Adrenal gland (tissue), 12 donors: Measurements from ENCODE around the gene GNAI3. TPM values are rescaled to one million over a fixed set of nuclear protein-coding genes. Genes with fewer than 3 reads are reported as not detected.

ENCODE experiments used
- DNase-seq, 7 donors: peaks; one replicate each; pipeline ENCODE4 v3.0.0-alpha.2; 2019 to 2020
- H3K27ac ChIP-seq, 5 donors: fragments of 200-600 bp; sonication (generic) in 4 of 5; 1 replicate in 3 of 5; 2 replicates in 2 of 5; pipeline versions ENCODE4 v1.5.1 to v1.8.0; 2016 to 2020; ENCODE audit warnings: mild to moderate bottlenecking in 1 of 5
- H3K27me3 ChIP-seq: fragments of 200-600 bp; 2 replicates; pipeline ENCODE4 v1.8.0; 2021
- H3K36me3 ChIP-seq, 2 donors: fragments of 200-600 bp; replicated peaks in 1 of 2; 1 replicate in 1 of 2; 2 replicates in 1 of 2; pipeline versions ENCODE4 v1.5.1 to v1.8.0; 2018 to 2022
- H3K4me1 ChIP-seq, 2 donors: fragments of 200-600 bp; replicated peaks in 1 of 2; 1 replicate in 1 of 2; 2 replicates in 1 of 2; pipeline versions ENCODE4 v1.5.1 to v1.8.0; 2018 to 2021
- H3K4me3 ChIP-seq, 4 donors: fragments of 200-600 bp; sonication (generic) in 3 of 4; one replicate each; pipeline ENCODE4 v1.5.1; 2016 to 2018
- H3K9me3 ChIP-seq, 3 donors: fragments of 200-600 bp; sonication (generic) in 1 of 3; replicated peaks in 1 of 3; 1 replicate in 2 of 3; 2 replicates in 1 of 3; pipeline versions ENCODE4 v1.5.1 to v1.8.0; 2016 to 2021
- CTCF ChIP-seq, 6 experiments: fragments of 450-650 bp in 4 of 6; fragments of 200-600 bp in 2 of 6; sonication (generic) in 1 of 6; IDR thresholded peaks; 1 replicate in 5 of 6; 2 replicates in 1 of 6; pipeline versions ENCODE4 v1.5.1 to v1.8.0; 2016 to 2021; ENCODE audit warnings: antibody characterized with exemption in 6 of 6, mild to moderate bottlenecking in 2 of 6, moderate library complexity in 1 of 6
- POLR2A ChIP-seq, 2 donors: fragments of 450-650 bp; IDR thresholded peaks; one replicate each; pipeline ENCODE4 v1.6.1; 2017; ENCODE audit warnings: antibody characterized with exemption in 2 of 2, mild to moderate bottlenecking in 2 of 2, moderate library complexity in 1 of 2
- WGBS, 4 donors: extraction: QIAGEN DNeasy Blood & Tissue Kit in 2 of 4; methylation state at CpG; one replicate each; pipeline versions ENCODE4 v1.1.5 to v1.1.7; 2013 to 2017; 5-methylcytosine and 5-hydroxymethylcytosine counted together
- intact Hi-C, 2 donors: fragments of 100-400 bp; cut with DNase I; formaldehyde crosslinking; loops; one replicate each; pipeline versions ENCODE4 v1.14.1 to v1.15.0; 2022 to 2023
- polyA plus RNA-seq, 3 donors: library from polyadenylated mRNA; stranded (reverse); fragments of 200-250 nt in 2 of 3; fragments of 350-450 nt in 1 of 3; fragmentation: Illumina TruSeq in 1 of 3; extraction: RNeasy Lipid Tissue Mini Kit (QIAGEN cat#74804) in 1 of 3; gene quantifications; one replicate each; pipeline ENCODE4 v1.2.3, GENCODE V29; 2013 to 2014
- total RNA-seq, 9 donors: library from RNA; depleted of rRNA in 4 of 9; stranded (reverse); fragments of >200 nt in 4 of 9; fragments of 120-200 nt in 1 of 9; fragmentation: NEBNext Ultra II Directional in 1 of 9; extraction: Animal tissue kit (Norgen Biotek cat#: 25700) in 1 of 9; gene quantifications; one replicate each; pipeline versions ENCODE4 v1.1.0 to v1.2.4, GENCODE V29; 2013 to 2023
- donor health status: healthy with polysubstance abuse.
- donor health status: Bipolar disorder and iron deficiency.
- donor health status: DM: yes; HTN: yes; CAD: no.
- donor health status: DM: no; HTN: no; CAD: no.
- donor health status: DM: no; HTN: no; CAD: no.
- donor health status: DM: yes; HTN: yes; CAD: no.

GNAI3 gene
- total and polyA plus RNA-seq, 12 donors: 1.6 to 12.0 (median 5.6) TPM

GRCh38 chr1:109598156-109598555, 49.7 kb downstream of the GNAI3 start:
- WGBS, 4 donors: 71 to 100% (median 85%) methylated on average over 1 of the region's 1 CpG
- intact Hi-C loops: no loop called here
- Histone ChIP-seq H3K27me3 (no peaks in the 10 kb centered on the region), H3K36me3 (peaks cover 0 to 13% of the 10 kb centered on the region in 2 donors), H3K9me3 (no peaks in the 10 kb centered on the region), H3K4me3 (no peak overlapping the region), H3K27ac (no peak overlapping the region), H3K4me1 (no peaks in the 10 kb centered on the region)
- no peak for DNase-seq
- TF ChIP-seq CTCF (IDR thresholded peaks at IDR 0.05): no peak
- no peak for TF ChIP-seq POLR2A (IDR thresholded peaks at IDR 0.05)

- H3K9me3 ChIP-seq: no peaks in the 10 kb centered on the region
- intact Hi-C loops: no loop called here
- H3K4me3 ChIP-seq: no peak overlapping the region
- TF ChIP-seq CTCF (IDR thresholded peaks at IDR 0.05) (no peak), POLR2A (IDR thresholded peaks at IDR 0.05) (no peak)
- H3K36me3 ChIP-seq: peaks cover 0 to 8% of the 10 kb centered on the region in 2 donors
- DNase-seq: no peak
- H3K4me1 ChIP-seq: no peaks in the 10 kb centered on the region
- 83 to 95% (median 88%) methylated on average over 5 of the region's 5 CpGs for WGBS, 4 donors
- H3K27me3 ChIP-seq: no peaks in the 10 kb centered on the region
- H3K27ac ChIP-seq: no peak overlapping the region
Observed at GRCh38 chr1:109598655-109599054, 50.2 kb downstream of the GNAI3 start.

GRCh38 chr1:109603229-109603628, 54.8 kb downstream of the GNAI3 start:
- DNase-seq: no peak
- intact Hi-C loops: no loop called here
- 68 to 77% (median 71%) methylated on average over 3 of the region's 3 CpGs for WGBS, 4 donors
- Histone ChIP-seq H3K36me3 (no peaks in the 10 kb centered on the region), H3K4me3 (no peak overlapping the region), H3K4me1 (no peaks in the 10 kb centered on the region), H3K27me3 (no peaks in the 10 kb centered on the region), H3K27ac (no peak overlapping the region), H3K9me3 (no peaks in the 10 kb centered on the region)
- TF ChIP-seq CTCF (IDR thresholded peaks at IDR 0.05) (no peak), POLR2A (IDR thresholded peaks at IDR 0.05) (no peak)

GRCh38 chr1:109605381-109605780, 57.0 kb downstream of the GNAI3 start:
- Histone ChIP-seq H3K36me3 (no peaks in the 10 kb centered on the region), H3K4me3 (no peak overlapping the region), H3K27ac (no peak overlapping the region), H3K4me1 (no peaks in the 10 kb centered on the region), H3K9me3 (no peaks in the 10 kb centered on the region), H3K27me3 (no peaks in the 10 kb centered on the region)
- TF ChIP-seq POLR2A (IDR thresholded peaks at IDR 0.05): no peak
- no peak for TF ChIP-seq CTCF (IDR thresholded peaks at IDR 0.05)
- WGBS, 4 donors: 79 to 97% (median 90%) methylated on average over 1 of the region's 1 CpG
- intact Hi-C loops: no loop called here
- no peak for DNase-seq
